HepG2 (cell line): Measurements from ENCODE around the gene ATP6V0E1. TPM values are rescaled to one million over a fixed set of nuclear protein-coding genes. Genes with fewer than 3 reads are reported as not detected.

Source experiments
- ATF7-NPFF ChIP-seq: sonication (generic); formaldehyde crosslinking; IDR thresholded peaks from 2 replicates; pipeline ENCODE4 v1.8.1; 2023; ENCODE audit warnings: mild to moderate bottlenecking, low read depth, missing genetic modification reagents, moderate library complexity
- GABPA ChIP-seq, 2 experiments: IDR thresholded peaks; 2 replicates each; pipeline ENCODE4 v1.6.1; 2011 to 2016; ENCODE audit warnings: low read depth in 2 of 2, low read length in 1 of 2, missing biosample characterization in 1 of 2, missing genetic modification characterization in 1 of 2
- MTA3 ChIP-seq: sonication (generic); formaldehyde crosslinking; IDR thresholded peaks from 2 replicates; pipeline ENCODE4 v1.4.0; 2020; ENCODE audit warnings: missing genetic modification reagents
- NR1H2 ChIP-seq: sonication (generic); formaldehyde crosslinking; IDR thresholded peaks from 2 replicates; pipeline ENCODE4 v1.8.1; 2022; ENCODE audit warnings: low read depth, missing genetic modification reagents, borderline replicate concordance
- SRSF9 ChIP-seq: fragments of 200-400 bp; formaldehyde crosslinking; IDR thresholded peaks from 2 replicates; pipeline ENCODE4 v1.6.1; 2018; ENCODE audit warnings: borderline replicate concordance, mild to moderate bottlenecking, low read depth, low read length; ENCODE audit not compliant: insufficient read depth, poor library complexity, severe bottlenecking
- ZC3H13 ChIP-seq: sonication (generic); formaldehyde crosslinking; IDR thresholded peaks from 2 replicates; pipeline ENCODE4 v1.8.1; 2023; ENCODE audit warnings: mild to moderate bottlenecking, missing genetic modification reagents, moderate library complexity
- ZNF24 ChIP-seq: fragments of 450-650 bp; IDR thresholded peaks from 2 replicates; pipeline ENCODE4 v1.6.1; 2017; ENCODE audit warnings: antibody characterized with exemption, mild to moderate bottlenecking
- ZNF282 ChIP-seq: fragments of 450-650 bp; IDR thresholded peaks from 2 replicates; pipeline ENCODE4 v1.6.1; 2018; ENCODE audit not compliant: partially characterized antibody
- ZNF382 ChIP-seq: sonication (generic); formaldehyde crosslinking; IDR thresholded peaks from 2 replicates; pipeline ENCODE4 v1.5.0; 2020; ENCODE audit warnings: missing genetic modification reagents, mild to moderate bottlenecking, borderline replicate concordance
- ZNF549 ChIP-seq: sonication (generic); formaldehyde crosslinking; IDR thresholded peaks from 2 replicates; pipeline ENCODE4 v1.5.0; 2020; ENCODE audit warnings: missing genetic modification reagents
- ZSCAN30 ChIP-seq: sonication (generic); formaldehyde crosslinking; IDR thresholded peaks from 2 replicates; pipeline ENCODE4 v1.5.0; 2020; ENCODE audit warnings: mild to moderate bottlenecking, missing genetic modification reagents
- polyA plus RNA-seq, 8 experiments: library from polyadenylated mRNA; depleted of rRNA in 3 of 8; stranded (reverse) in 7 of 8; unstranded in 1 of 8; fragments of >200 nt; fragmentation: Illumina TruSeq in 4 of 8; extraction: Trizol in 4 of 8; gene quantifications; 2 replicates each; pipeline versions ENCODE4 v1.2.1 to v1.2.3, GENCODE V29; 2011 to 2016; ENCODE audit warnings: low read depth in 4 of 8, missing spikeins in 1 of 8, mixed read lengths in 1 of 8; ENCODE audit not compliant: insufficient read depth in 1 of 8
- total RNA-seq, 5 experiments: library from RNA; depleted of rRNA; stranded (reverse); fragments of >200 nt; fragmentation: Illumina TruSeq; extraction: Trizol; gene quantifications; 2 replicates each; pipeline ENCODE4 v1.2.3, GENCODE V29; 2016; ENCODE audit warnings: low read depth in 1 of 5
- TF ChIP-seq, protein P1 (sequence below): sonication (generic); formaldehyde crosslinking; IDR thresholded peaks from 2 replicates; pipeline ENCODE4 v1.5.1; 2020; ENCODE audit warnings: mild to moderate bottlenecking, missing genetic modification reagents
- TF ChIP-seq, protein P2 (sequence below): sonication (generic); formaldehyde crosslinking; IDR thresholded peaks from 2 replicates; pipeline ENCODE4 v1.5.0; 2020; ENCODE audit warnings: missing genetic modification reagents
- TF ChIP-seq, protein P3 (sequence below): sonication (generic); formaldehyde crosslinking; conservative IDR thresholded peaks from 2 replicates; pipeline ENCODE4 v1.5.0; 2020; ENCODE audit warnings: missing genetic modification reagents
- TF ChIP-seq, protein P4 (sequence below): fragments of 450-650 bp; IDR thresholded peaks from 2 replicates; pipeline ENCODE4 v1.6.1; 2017; ENCODE audit warnings: mild to moderate bottlenecking
- TF ChIP-seq, protein P5 (sequence below): sonication (generic); formaldehyde crosslinking; IDR thresholded peaks from 2 replicates; pipeline ENCODE4 v1.5.0; 2020; ENCODE audit warnings: mild to moderate bottlenecking, missing genetic modification reagents, borderline replicate concordance
- TF ChIP-seq, protein P6 (sequence below): sonication (generic); formaldehyde crosslinking; IDR thresholded peaks from 2 replicates; pipeline ENCODE4 v1.5.0; 2020; ENCODE audit warnings: missing genetic modification reagents

ATP6V0E1 gene
- total and polyA plus RNA-seq, 2 of the 13 experiments (the other 11 are each of a cell fraction or from before 2014, with no cell fraction given): 143 to 215 TPM

DNA sequence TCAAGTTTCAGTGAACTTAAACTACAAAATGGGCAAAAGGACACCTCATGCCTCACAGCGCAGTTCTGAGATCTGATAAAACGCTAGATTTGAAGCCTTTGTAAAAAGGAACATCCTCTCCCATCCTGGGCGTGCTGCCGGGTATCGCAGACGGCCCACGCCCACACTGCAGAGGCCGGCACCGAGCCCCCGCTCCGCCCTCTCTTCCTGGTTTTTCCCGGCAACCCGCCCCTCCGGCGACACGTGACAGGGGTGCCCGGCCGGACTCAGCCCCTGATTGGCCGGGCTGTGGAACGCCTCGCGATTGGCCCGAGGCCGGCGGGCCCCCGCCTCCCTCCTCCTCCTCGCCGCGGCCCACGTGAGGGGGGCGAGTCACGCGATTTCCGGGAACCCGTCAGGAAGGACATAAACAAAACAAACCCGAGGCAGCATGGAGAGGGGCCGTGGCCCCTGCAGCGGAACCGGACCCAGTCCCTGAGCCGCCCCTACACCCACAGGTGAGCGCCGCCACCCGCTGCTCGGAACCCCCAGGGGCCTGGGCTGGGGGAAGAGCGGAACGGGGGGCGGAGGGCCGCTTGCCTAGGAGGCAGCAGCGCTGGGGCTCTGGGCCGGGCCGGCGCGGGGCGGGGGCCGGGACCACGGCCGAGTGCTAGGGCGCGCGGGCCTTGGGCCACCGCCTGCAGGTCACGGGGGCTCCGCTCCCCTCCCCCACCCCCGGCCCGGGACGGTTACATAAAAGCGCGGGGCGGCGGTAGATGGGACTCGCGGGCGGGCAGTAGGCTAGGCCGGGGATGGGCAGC, 72.6 kb downstream of the ATP6V0E1 start, which contains the start of gene CREBRF (continued):
- TF ChIP-seq, protein P1, sequence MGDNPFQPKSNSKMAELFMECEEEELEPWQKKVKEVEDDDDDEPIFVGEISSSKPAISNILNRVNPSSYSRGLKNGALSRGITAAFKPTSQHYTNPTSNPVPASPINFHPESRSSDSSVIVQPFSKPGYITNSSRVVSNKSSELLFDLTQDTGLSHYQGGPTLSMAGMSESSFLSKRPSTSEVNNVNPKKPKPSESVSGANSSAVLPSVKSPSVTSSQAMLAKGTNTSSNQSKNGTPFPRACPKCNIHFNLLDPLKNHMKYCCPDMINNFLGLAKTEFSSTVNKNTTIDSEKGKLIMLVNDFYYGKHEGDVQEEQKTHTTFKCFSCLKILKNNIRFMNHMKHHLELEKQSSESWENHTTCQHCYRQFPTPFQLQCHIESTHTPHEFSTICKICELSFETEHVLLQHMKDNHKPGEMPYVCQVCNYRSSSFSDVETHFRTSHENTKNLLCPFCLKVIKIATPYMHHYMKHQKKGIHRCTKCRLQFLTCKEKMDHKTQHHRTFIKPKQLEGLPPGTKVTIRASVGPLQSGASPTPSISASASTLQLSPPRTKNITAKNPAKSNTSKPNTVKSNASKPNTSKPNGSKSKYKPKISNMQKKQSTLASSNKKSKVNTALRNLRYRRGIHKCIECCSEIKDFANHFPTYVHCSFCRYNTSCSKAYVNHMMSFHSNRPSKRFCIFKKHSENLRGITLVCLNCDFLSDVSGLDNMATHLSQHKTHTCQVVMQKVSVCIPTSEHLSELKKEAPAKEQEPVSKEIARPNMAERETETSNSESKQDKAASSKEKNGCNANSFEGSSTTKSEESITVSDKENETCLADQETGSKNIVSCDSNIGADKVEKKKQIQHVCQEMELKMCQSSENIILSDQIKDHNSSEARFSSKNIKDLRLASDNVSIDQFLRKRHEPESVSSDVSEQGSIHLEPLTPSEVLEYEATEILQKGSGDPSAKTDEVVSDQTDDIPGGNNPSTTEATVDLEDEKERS (CRISPR knock-in tag): no peak
- TF ChIP-seq GABPA (IDR thresholded peaks at IDR 0.05; ENCODE audit: low read depth, low read length) (peak; percentile 52), GABPA (CRISPR knock-in tag; IDR thresholded peaks at IDR 0.05; ENCODE audit: low read depth) (peak; percentile 81), ZNF382 (CRISPR knock-in tag) (no peak), ATF7-NPFF (CRISPR knock-in tag) (no peak), ZSCAN30 (CRISPR knock-in tag) (no peak), ZNF24 (no peak), SRSF9 (no peak), ZNF282 (no peak), MTA3 (CRISPR knock-in tag) (no peak), ZC3H13 (CRISPR knock-in tag) (no peak), ZNF549 (no peak), NR1H2 (CRISPR knock-in tag) (no peak)
- TF ChIP-seq, protein P2, sequence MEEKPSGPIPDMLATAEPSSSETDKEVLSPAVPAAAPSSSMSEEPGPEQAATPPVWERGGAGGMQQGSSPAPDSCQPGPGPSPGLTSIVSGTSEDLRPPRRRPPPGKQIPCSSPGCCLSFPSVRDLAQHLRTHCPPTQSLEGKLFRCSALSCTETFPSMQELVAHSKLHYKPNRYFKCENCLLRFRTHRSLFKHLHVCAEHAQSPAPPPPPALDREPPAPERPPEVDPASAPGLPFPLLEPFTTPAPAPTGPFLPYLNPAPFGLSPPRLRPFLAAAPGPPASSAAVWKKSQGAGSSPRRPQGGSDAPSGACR (CRISPR knock-in tag): no peak
- TF ChIP-seq, protein P3, sequence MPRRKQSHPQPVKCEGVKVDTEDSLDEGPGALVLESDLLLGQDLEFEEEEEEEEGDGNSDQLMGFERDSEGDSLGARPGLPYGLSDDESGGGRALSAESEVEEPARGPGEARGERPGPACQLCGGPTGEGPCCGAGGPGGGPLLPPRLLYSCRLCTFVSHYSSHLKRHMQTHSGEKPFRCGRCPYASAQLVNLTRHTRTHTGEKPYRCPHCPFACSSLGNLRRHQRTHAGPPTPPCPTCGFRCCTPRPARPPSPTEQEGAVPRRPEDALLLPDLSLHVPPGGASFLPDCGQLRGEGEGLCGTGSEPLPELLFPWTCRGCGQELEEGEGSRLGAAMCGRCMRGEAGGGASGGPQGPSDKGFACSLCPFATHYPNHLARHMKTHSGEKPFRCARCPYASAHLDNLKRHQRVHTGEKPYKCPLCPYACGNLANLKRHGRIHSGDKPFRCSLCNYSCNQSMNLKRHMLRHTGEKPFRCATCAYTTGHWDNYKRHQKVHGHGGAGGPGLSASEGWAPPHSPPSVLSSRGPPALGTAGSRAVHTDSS (CRISPR knock-in tag): no peak
- TF ChIP-seq, protein P4, sequence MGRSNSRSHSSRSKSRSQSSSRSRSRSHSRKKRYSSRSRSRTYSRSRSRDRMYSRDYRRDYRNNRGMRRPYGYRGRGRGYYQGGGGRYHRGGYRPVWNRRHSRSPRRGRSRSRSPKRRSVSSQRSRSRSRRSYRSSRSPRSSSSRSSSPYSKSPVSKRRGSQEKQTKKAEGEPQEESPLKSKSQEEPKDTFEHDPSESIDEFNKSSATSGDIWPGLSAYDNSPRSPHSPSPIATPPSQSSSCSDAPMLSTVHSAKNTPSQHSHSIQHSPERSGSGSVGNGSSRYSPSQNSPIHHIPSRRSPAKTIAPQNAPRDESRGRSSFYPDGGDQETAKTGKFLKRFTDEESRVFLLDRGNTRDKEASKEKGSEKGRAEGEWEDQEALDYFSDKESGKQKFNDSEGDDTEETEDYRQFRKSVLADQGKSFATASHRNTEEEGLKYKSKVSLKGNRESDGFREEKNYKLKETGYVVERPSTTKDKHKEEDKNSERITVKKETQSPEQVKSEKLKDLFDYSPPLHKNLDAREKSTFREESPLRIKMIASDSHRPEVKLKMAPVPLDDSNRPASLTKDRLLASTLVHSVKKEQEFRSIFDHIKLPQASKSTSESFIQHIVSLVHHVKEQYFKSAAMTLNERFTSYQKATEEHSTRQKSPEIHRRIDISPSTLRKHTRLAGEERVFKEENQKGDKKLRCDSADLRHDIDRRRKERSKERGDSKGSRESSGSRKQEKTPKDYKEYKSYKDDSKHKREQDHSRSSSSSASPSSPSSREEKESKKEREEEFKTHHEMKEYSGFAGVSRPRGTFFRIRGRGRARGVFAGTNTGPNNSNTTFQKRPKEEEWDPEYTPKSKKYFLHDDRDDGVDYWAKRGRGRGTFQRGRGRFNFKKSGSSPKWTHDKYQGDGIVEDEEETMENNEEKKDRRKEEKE: no peak
- TF ChIP-seq, protein P5, sequence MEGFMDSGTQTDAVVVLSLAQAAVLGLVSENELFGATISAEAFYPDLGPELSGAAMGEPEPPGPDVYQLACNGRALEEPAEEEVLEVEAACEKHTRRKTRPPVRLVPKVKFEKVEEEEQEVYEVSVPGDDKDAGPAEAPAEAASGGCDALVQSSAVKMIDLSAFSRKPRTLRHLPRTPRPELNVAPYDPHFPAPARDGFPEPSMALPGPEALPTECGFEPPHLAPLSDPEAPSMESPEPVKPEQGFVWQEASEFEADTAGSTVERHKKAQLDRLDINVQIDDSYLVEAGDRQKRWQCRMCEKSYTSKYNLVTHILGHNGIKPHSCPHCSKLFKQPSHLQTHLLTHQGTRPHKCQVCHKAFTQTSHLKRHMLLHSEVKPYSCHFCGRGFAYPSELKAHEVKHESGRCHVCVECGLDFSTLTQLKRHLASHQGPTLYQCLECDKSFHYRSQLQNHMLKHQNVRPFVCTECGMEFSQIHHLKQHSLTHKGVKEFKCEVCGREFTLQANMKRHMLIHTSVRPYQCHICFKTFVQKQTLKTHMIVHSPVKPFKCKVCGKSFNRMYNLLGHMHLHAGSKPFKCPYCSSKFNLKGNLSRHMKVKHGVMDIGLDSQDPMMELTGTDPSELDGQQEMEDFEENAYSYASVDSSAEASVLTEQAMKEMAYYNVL (CRISPR knock-in tag): peak; percentile 57
- TF ChIP-seq, protein P6, sequence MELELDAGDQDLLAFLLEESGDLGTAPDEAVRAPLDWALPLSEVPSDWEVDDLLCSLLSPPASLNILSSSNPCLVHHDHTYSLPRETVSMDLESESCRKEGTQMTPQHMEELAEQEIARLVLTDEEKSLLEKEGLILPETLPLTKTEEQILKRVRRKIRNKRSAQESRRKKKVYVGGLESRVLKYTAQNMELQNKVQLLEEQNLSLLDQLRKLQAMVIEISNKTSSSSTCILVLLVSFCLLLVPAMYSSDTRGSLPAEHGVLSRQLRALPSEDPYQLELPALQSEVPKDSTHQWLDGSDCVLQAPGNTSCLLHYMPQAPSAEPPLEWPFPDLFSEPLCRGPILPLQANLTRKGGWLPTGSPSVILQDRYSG: no peak
